Activated naive CD4-positive, alpha-beta T cell treated with anti-CD3 and anti-CD28 coated beads, Interleukin-2, amount 50 U/mL, for 24 hours (primary cell): ENCODE data around the gene ISLR.

Experiments used
- H3K27ac Mint-ChIP-seq: one replicate; pipeline ENCODE4 v1.8.0; 2021; ENCODE audit warnings: mild to moderate bottlenecking, mixed read lengths
- H3K27me3 Mint-ChIP-seq: one replicate; pipeline ENCODE4 v1.8.0; 2021; ENCODE audit warnings: mixed read lengths
- H3K36me3 Mint-ChIP-seq: one replicate; pipeline ENCODE4 v1.8.0; 2021; ENCODE audit warnings: mixed read lengths
- H3K4me1 Mint-ChIP-seq: one replicate; pipeline ENCODE4 v1.8.0; 2021; ENCODE audit warnings: mixed read lengths
- H3K4me3 Mint-ChIP-seq: one replicate; pipeline ENCODE4 v1.8.0; 2021; ENCODE audit warnings: mild to moderate bottlenecking, mixed read lengths
- H3K9me3 Mint-ChIP-seq: one replicate; pipeline ENCODE4 v1.8.0; 2021; ENCODE audit warnings: mixed read lengths

Gene ISLR

GRCh38 chr15:74173380-74174218, at the start of gene ISLR:
ISLR (plus strand) TSS chr15:74173710; CDS start chr15:74174859, 1,149 bp downstream.
- H3K27ac Mint-ChIP-seq = no peak within 1 kb of the TSS
- no peaks in the 10 kb centered on the region for H3K4me1 Mint-ChIP-seq
- H3K9me3 Mint-ChIP-seq = no peaks in the 10 kb centered on the region
- H3K27me3 Mint-ChIP-seq = no peaks in the 10 kb centered on the region
- no peaks in the 10 kb centered on the region for H3K36me3 Mint-ChIP-seq
- no peak within 1 kb of the TSS for H3K4me3 Mint-ChIP-seq

GRCh38 chr15:74124196-74124595, 49.3 kb upstream of the ISLR start:
- Mint-ChIP-seq H3K4me3 (no peak overlapping the region), H3K9me3 (no peaks in the 10 kb centered on the region), H3K27me3 (peaks cover 29% of the 10 kb centered on the region), H3K36me3 (no peaks in the 10 kb centered on the region), H3K27ac (no peak overlapping the region), H3K4me1 (peaks cover 13% of the 10 kb centered on the region)

- H3K4me1 Mint-ChIP-seq = peaks cover 19% of the 10 kb centered on the region
- H3K4me3 Mint-ChIP-seq = no peak overlapping the region
- H3K36me3 Mint-ChIP-seq = no peaks in the 10 kb centered on the region
- H3K27ac Mint-ChIP-seq = no peak overlapping the region
- H3K9me3 Mint-ChIP-seq = no peaks in the 10 kb centered on the region
- peaks cover 34% of the 10 kb centered on the region for H3K27me3 Mint-ChIP-seq
Measured at GRCh38 chr15:74124759-74125158, 48.8 kb upstream of the ISLR start.

GRCh38 chr15:74127255-74127953, 46.1 kb upstream of the ISLR start:
- Mint-ChIP-seq H3K4me1 (peaks cover 25% of the 10 kb centered on the region), H3K27ac (no peak overlapping the region), H3K27me3 (peaks cover 45% of the 10 kb centered on the region), H3K9me3 (no peaks in the 10 kb centered on the region), H3K4me3 (peak overlapping the region; percentile 67), H3K36me3 (no peaks in the 10 kb centered on the region)

- peaks cover 44% of the 10 kb centered on the region for H3K27me3 Mint-ChIP-seq
- H3K4me3 Mint-ChIP-seq = peak overlapping the region; percentile 67
- H3K36me3 Mint-ChIP-seq = no peaks in the 10 kb centered on the region
- no peaks in the 10 kb centered on the region for H3K9me3 Mint-ChIP-seq
- H3K27ac Mint-ChIP-seq = no peak overlapping the region
- peaks cover 23% of the 10 kb centered on the region for H3K4me1 Mint-ChIP-seq
Measured at GRCh38 chr15:74127954-74128784, 45.3 kb upstream of the ISLR start.

- H3K4me1 Mint-ChIP-seq = peaks cover 23% of the 10 kb centered on the region
- no peaks in the 10 kb centered on the region for H3K9me3 Mint-ChIP-seq
- no peaks in the 10 kb centered on the region for H3K36me3 Mint-ChIP-seq
- H3K4me3 Mint-ChIP-seq = peak overlapping the region; percentile 36
- H3K27ac Mint-ChIP-seq = peak overlapping the region; percentile 23
- peaks cover 45% of the 10 kb centered on the region for H3K27me3 Mint-ChIP-seq
Measured at GRCh38 chr15:74128785-74129585, 44.5 kb upstream of the ISLR start.

GRCh38 chr15:74129586-74130154, 43.8 kb upstream of the ISLR start:
- H3K4me1 Mint-ChIP-seq = peaks cover 23% of the 10 kb centered on the region
- no peak overlapping the region for H3K27ac Mint-ChIP-seq
- no peak overlapping the region for H3K4me3 Mint-ChIP-seq
- no peaks in the 10 kb centered on the region for H3K9me3 Mint-ChIP-seq
- peaks cover 45% of the 10 kb centered on the region for H3K27me3 Mint-ChIP-seq
- H3K36me3 Mint-ChIP-seq = no peaks in the 10 kb centered on the region

GRCh38 chr15:74130155-74130848, 43.2 kb upstream of the ISLR start, which contains the start of gene ISLR2:
ISLR2 (plus strand) TSS chr15:74130586; CDS start chr15:74132755, 2,169 bp downstream.
- H3K27me3 Mint-ChIP-seq = peaks cover 49% of the 10 kb centered on the region
- H3K9me3 Mint-ChIP-seq = no peaks in the 10 kb centered on the region
- H3K27ac Mint-ChIP-seq = no peak within 1 kb of the TSS
- H3K36me3 Mint-ChIP-seq = no peaks in the 10 kb centered on the region
- H3K4me3 Mint-ChIP-seq = no peak within 1 kb of the TSS
- H3K4me1 Mint-ChIP-seq = peaks cover 29% of the 10 kb centered on the region

GRCh38 chr15:74130849-74131627, 42.5 kb upstream of the ISLR start:
- Mint-ChIP-seq H3K4me3 (no peak overlapping the region), H3K4me1 (peaks cover 35% of the 10 kb centered on the region), H3K36me3 (no peaks in the 10 kb centered on the region), H3K27ac (no peak overlapping the region), H3K9me3 (no peaks in the 10 kb centered on the region), H3K27me3 (peaks cover 52% of the 10 kb centered on the region)

- Mint-ChIP-seq H3K9me3 (no peaks in the 10 kb centered on the region), H3K27ac (peak overlapping the region; percentile 79), H3K4me1 (peaks cover 39% of the 10 kb centered on the region), H3K4me3 (no peak overlapping the region), H3K36me3 (no peaks in the 10 kb centered on the region), H3K27me3 (peaks cover 53% of the 10 kb centered on the region)
Measured at GRCh38 chr15:74131628-74132413, 41.7 kb upstream of the ISLR start.

- no peak overlapping the region for H3K27ac Mint-ChIP-seq
Measured at GRCh38 chr15:74132681-74133651, 40.5 kb upstream of the ISLR start.

More at GRCh38 chr15:74132681-74133651, 40.5 kb upstream of the ISLR start:
- Mint-ChIP-seq H3K4me3 (no peak overlapping the region), H3K4me1 (peaks cover 45% of the 10 kb centered on the region), H3K27me3 (peaks cover 58% of the 10 kb centered on the region), H3K36me3 (no peaks in the 10 kb centered on the region), H3K9me3 (no peaks in the 10 kb centered on the region)
